HepG2 (cell line): ENCODE measurements around the gene ZBTB1. TPM values are rescaled to one million over a fixed set of nuclear protein-coding genes. Genes with fewer than 3 reads are reported as not detected.

Experiments used
- ATAC-seq: fragments of 200-7000 bp; cut with Tn5 transposase; 3 replicates; pipeline ENCODE4 v1.9.1; 2020; ENCODE audit warnings: mild to moderate bottlenecking, moderate library complexity
- BruUV-seq: library from RNA; stranded (reverse); fragments of 400-500 nt; replicated peaks from 2 replicates; lab custom pipeline; 2021; lab: Mats Ljungman, UMichigan
- CTCF ChIA-PET: fragments of 300-600 bp; formaldehyde crosslinking; extraction: SDS; loops from one replicate; lab custom pipeline; 2021; ENCODE audit warnings: low total read pairs, inconsistent platforms, low intra/inter-chr PET ratio; lab: Yijun Ruan, JAX
- POLR2A ChIA-PET: fragments of 350-600 bp; sonication (Branson Sonifier 250); formaldehyde crosslinking; loops from one replicate; lab custom pipeline; 2020; ENCODE audit warnings: antibody characterized with exemption, inconsistent platforms; lab: Yijun Ruan, JAX
- DNase-seq: peaks from one replicate; pipeline ENCODE4 v3.0.0-alpha.2; 2015; ENCODE audit warnings: low spot score
- FAIRE-seq: peaks from 3 replicates; lab custom pipeline; 2011; peaks lifted over from hg19 to GRCh38; lab: Jason Lieb, UNC
- H2AFZ ChIP-seq: one replicate; pipeline ENCODE4 v1.6.1; 2011; ENCODE audit warnings: low read length, inconsistent platforms
- H3K27ac ChIP-seq: fragments of 300-600 bp; 3 replicates; pipeline ENCODE4 v1.8.0; 2011; ENCODE audit warnings: mixed run types, mild to moderate bottlenecking, mixed read lengths, low read length, inconsistent platforms; ENCODE audit not compliant: insufficient read depth; ENCODE audit errors: extremely low read length
- H3K27me3 ChIP-seq, 2 experiments: fragments of 200-600 bp in 1 of 2; 2 replicates in 1 of 2; 3 replicates in 1 of 2; pipeline versions ENCODE4 v1.6.0 to v1.8.0; 2011; ENCODE audit warnings: low read length in 2 of 2, mild to moderate bottlenecking in 2 of 2, moderate library complexity in 2 of 2, inconsistent platforms in 1 of 2; ENCODE audit not compliant: insufficient read depth in 2 of 2, control insufficient read depth in 1 of 2
- H3K36me3 ChIP-seq, 2 experiments: fragments of 200-600 bp in 1 of 2; replicated peaks in 1 of 2; 2 replicates in 1 of 2; 3 replicates in 1 of 2; pipeline versions ENCODE4 v1.5.1 to v1.8.0; 2011; ENCODE audit warnings: low read length in 2 of 2, inconsistent platforms in 1 of 2; ENCODE audit not compliant: insufficient read depth in 2 of 2, control insufficient read depth in 1 of 2
- H3K4me1 ChIP-seq: 2 replicates; pipeline ENCODE4 v1.5.1; 2012; ENCODE audit warnings: low read length, inconsistent platforms; ENCODE audit not compliant: insufficient read depth
- H3K4me2 ChIP-seq: 2 replicates; pipeline ENCODE4 v1.6.0; 2011; ENCODE audit warnings: low read depth, low read length, inconsistent platforms
- H3K4me3 ChIP-seq, 3 experiments: fragments of 200-600 bp in 1 of 3; sonication (generic), shearing (Covaris generic) in 1 of 3; replicated peaks in 1 of 3; 2 replicates each; pipeline ENCODE4 v1.5.1; 2011 to 2016; ENCODE audit warnings: low read length in 3 of 3, inconsistent platforms in 2 of 3, low read depth in 2 of 3, mild to moderate bottlenecking in 2 of 3, control low read depth in 1 of 3, mixed read lengths in 1 of 3; ENCODE audit not compliant: insufficient read depth in 1 of 3
- H3K79me2 ChIP-seq: one replicate; pipeline ENCODE4 v1.6.1; 2011; ENCODE audit warnings: low read length, inconsistent platforms; ENCODE audit not compliant: insufficient read depth
- H3K9ac ChIP-seq: 2 replicates; pipeline ENCODE4 v1.6.0; 2011; ENCODE audit warnings: mild to moderate bottlenecking, low read depth, low read length, inconsistent platforms; ENCODE audit not compliant: insufficient read depth
- H3K9me3 ChIP-seq: 2 replicates; pipeline ENCODE4 v1.5.1; 2012; ENCODE audit warnings: mild to moderate bottlenecking, low read length
- H4K20me1 ChIP-seq: 2 replicates; pipeline ENCODE4 v1.6.0; 2011; ENCODE audit warnings: inconsistent platforms, mild to moderate bottlenecking, low read length, moderate library complexity; ENCODE audit not compliant: insufficient read depth
- CENPX ChIP-seq: sonication (generic); formaldehyde crosslinking; IDR thresholded peaks from 2 replicates; pipeline ENCODE4 v1.9.0; 2021; ENCODE audit warnings: mild to moderate bottlenecking, missing genetic modification reagents, moderate library complexity
- ERF ChIP-seq: IDR thresholded peaks from 2 replicates; pipeline ENCODE4 v1.6.1; 2018; ENCODE audit warnings: missing biosample characterization, missing genetic modification reagents
- MIER3 ChIP-seq: IDR thresholded peaks from 2 replicates; pipeline ENCODE4 v1.6.1; 2016; ENCODE audit warnings: missing compliant biosample characterization, borderline replicate concordance
- NAIF1 ChIP-seq: sonication (generic); formaldehyde crosslinking; IDR thresholded peaks from 2 replicates; pipeline ENCODE4 v1.5.0; 2020; ENCODE audit warnings: mild to moderate bottlenecking, missing genetic modification reagents, borderline replicate concordance
- POGZ ChIP-seq: sonication (generic); formaldehyde crosslinking; IDR thresholded peaks from 2 replicates; pipeline ENCODE4 v1.4.0; 2020; ENCODE audit warnings: mild to moderate bottlenecking, missing genetic modification reagents
- POLR2A ChIP-seq, 2 experiments: IDR thresholded peaks; 2 replicates each; pipeline ENCODE4 v1.6.1; 2011; ENCODE audit warnings: low read depth in 2 of 2, low read length in 2 of 2, mild to moderate bottlenecking in 1 of 2, moderate library complexity in 1 of 2; ENCODE audit not compliant: insufficient read depth in 1 of 2
- RARA ChIP-seq: IDR thresholded peaks from 2 replicates; pipeline ENCODE4 v1.6.1; 2016; ENCODE audit warnings: missing genetic modification reagents, missing compliant biosample characterization
- SMARCE1 ChIP-seq: fragments of 450-650 bp; IDR thresholded peaks from 2 replicates; pipeline ENCODE4 v1.6.1; 2017; ENCODE audit warnings: borderline replicate concordance
- SOX5 ChIP-seq: IDR thresholded peaks from 2 replicates; pipeline ENCODE4 v1.6.1; 2016; ENCODE audit warnings: borderline replicate concordance
- TBL1XR1 ChIP-seq: fragments of 150-350 bp; IDR thresholded peaks from 2 replicates; pipeline ENCODE4 v1.6.1; 2014; ENCODE audit warnings: borderline replicate concordance, low read length; ENCODE audit not compliant: partially characterized antibody
- TFE3 ChIP-seq: IDR thresholded peaks from 2 replicates; pipeline ENCODE4 v1.6.1; 2016
- THRA ChIP-seq: sonication (generic); formaldehyde crosslinking; IDR thresholded peaks from 2 replicates; pipeline ENCODE4 v1.4.0; 2020; ENCODE audit warnings: missing genetic modification reagents, borderline replicate concordance
- ZNF143 ChIP-seq: sonication (generic); formaldehyde crosslinking; IDR thresholded peaks from 2 replicates; pipeline ENCODE4 v1.4.0; 2020; ENCODE audit warnings: missing genetic modification reagents
- ZNF275 ChIP-seq: sonication (generic); formaldehyde crosslinking; IDR thresholded peaks from 2 replicates; pipeline ENCODE4 v1.8.0; 2022; ENCODE audit warnings: missing genetic modification reagents, mild to moderate bottlenecking, inconsistent platforms, borderline replicate concordance
- ZNF350 ChIP-seq: sonication (generic); formaldehyde crosslinking; IDR thresholded peaks from 2 replicates; pipeline ENCODE4 v1.4.0; 2020; ENCODE audit warnings: mild to moderate bottlenecking, low read depth, missing genetic modification reagents, borderline replicate concordance
- ZNF451 ChIP-seq: sonication (generic); formaldehyde crosslinking; IDR thresholded peaks from 2 replicates; pipeline ENCODE4 v1.5.0; 2020; ENCODE audit warnings: mild to moderate bottlenecking, missing genetic modification reagents
- ZNF543 ChIP-seq: sonication (generic); formaldehyde crosslinking; IDR thresholded peaks from 2 replicates; pipeline ENCODE4 v1.4.0; 2020; ENCODE audit warnings: mild to moderate bottlenecking, missing genetic modification reagents
- ZNF580 ChIP-seq: IDR thresholded peaks from 2 replicates; pipeline ENCODE4 v1.6.1; 2016; ENCODE audit warnings: low read depth, borderline replicate concordance
- ZNF687 ChIP-seq: sonication (generic); formaldehyde crosslinking; IDR thresholded peaks from 2 replicates; pipeline ENCODE4 v1.5.1; 2020; ENCODE audit warnings: mild to moderate bottlenecking, missing genetic modification reagents, moderate library complexity
- in situ Hi-C: cut with HindIII; loops from 2 replicates; pipeline ENCODE4 v1.10.0; 2017; ENCODE audit warnings: low pct_unique_long_range_greater_than_20kb; ENCODE audit not compliant: extremely low pct_ligation_motif_present
- intact Hi-C: fragments of 100-400 bp; cut with micrococcal nuclease; formaldehyde crosslinking; loops from one replicate; pipeline ENCODE4 v1.10.0; 2022; ENCODE audit not compliant: unreplicated experiment
- polyA plus RNA-seq, 8 experiments: library from polyadenylated mRNA; depleted of rRNA in 3 of 8; stranded (reverse) in 7 of 8; unstranded in 1 of 8; fragments of >200 nt; fragmentation: Illumina TruSeq in 4 of 8; extraction: Trizol in 4 of 8; gene quantifications; 2 replicates each; pipeline versions ENCODE4 v1.2.1 to v1.2.3, GENCODE V29; 2011 to 2016; ENCODE audit warnings: low read depth in 4 of 8, missing spikeins in 1 of 8, mixed read lengths in 1 of 8; ENCODE audit not compliant: insufficient read depth in 1 of 8
- total RNA-seq, 5 experiments: library from RNA; depleted of rRNA; stranded (reverse); fragments of >200 nt; fragmentation: Illumina TruSeq; extraction: Trizol; gene quantifications; 2 replicates each; pipeline ENCODE4 v1.2.3, GENCODE V29; 2016; ENCODE audit warnings: low read depth in 1 of 5

The ZBTB1 gene
- total and polyA plus RNA-seq, 2 of the 13 experiments (the other 11 are each of a cell fraction or from before 2014, with no cell fraction given): 18.8 to 22.6 TPM

GRCh38 chr14:64496764-64497163 is 7.8 kb upstream of the ZBTB1 start:
- Histone ChIP-seq H2AFZ (no peak overlapping the region), H3K4me2 (no peak overlapping the region), H3K9ac (no peak overlapping the region), H3K79me2 (no peaks in the 10 kb centered on the region), H4K20me1 (no peaks in the 10 kb centered on the region), H3K4me1 (peaks cover 22% of the 10 kb centered on the region), H3K9me3 (no peaks in the 10 kb centered on the region), H3K27me3 (no peaks in the 10 kb centered on the region), H3K27ac (no peak overlapping the region), H3K4me3 (no peak overlapping the region), H3K36me3 (0 out of 5 replicates have a peak, but pooled peaks cover 0 to 2% of the 10 kb centered on the region in 2 experiments)
- POLR2A ChIA-PET: no interaction called here
- in situ Hi-C loops (no loop called here), intact Hi-C loops (no loop called here)
- CTCF ChIA-PET: no interaction called here
- BruUV-seq: no TSS peak
- DNase-seq (no peak), FAIRE-seq (no peak), ATAC-seq (no peak)
- no peak for TF ChIP-seq ZNF580 (CRISPR knock-in tag)
- no peak for TF ChIP-seq CENPX (CRISPR knock-in tag)
- TF ChIP-seq ERF (CRISPR knock-in tag): no peak
- TF ChIP-seq SOX5: no peak
- TF ChIP-seq ZNF543 (CRISPR knock-in tag): no peak
- TF ChIP-seq ZNF275 (CRISPR knock-in tag): no peak
- no peak for TF ChIP-seq RARA (CRISPR knock-in tag)
- no peak for TF ChIP-seq ZNF687
- TF ChIP-seq ZNF143 (CRISPR knock-in tag): no peak
- TF ChIP-seq MIER3 (CRISPR knock-in tag): no peak
- TF ChIP-seq TBL1XR1: no peak
- TF ChIP-seq POLR2A (IDR thresholded peaks at IDR 0.05; ENCODE audit: insufficient read depth in 1 of 2, low read depth in 2 of 2, low read length in 2 of 2): no peak
- no peak for TF ChIP-seq TFE3 (CRISPR knock-in tag)
- TF ChIP-seq ZNF350 (CRISPR knock-in tag): no peak
- TF ChIP-seq ZNF451: no peak
- no peak for TF ChIP-seq SMARCE1
- TF ChIP-seq THRA: no peak
- no peak for TF ChIP-seq POGZ (CRISPR knock-in tag)
- TF ChIP-seq NAIF1 (CRISPR knock-in tag): no peak
